Measurements from ENCODE around the gene MSANTD1.

DNA sequence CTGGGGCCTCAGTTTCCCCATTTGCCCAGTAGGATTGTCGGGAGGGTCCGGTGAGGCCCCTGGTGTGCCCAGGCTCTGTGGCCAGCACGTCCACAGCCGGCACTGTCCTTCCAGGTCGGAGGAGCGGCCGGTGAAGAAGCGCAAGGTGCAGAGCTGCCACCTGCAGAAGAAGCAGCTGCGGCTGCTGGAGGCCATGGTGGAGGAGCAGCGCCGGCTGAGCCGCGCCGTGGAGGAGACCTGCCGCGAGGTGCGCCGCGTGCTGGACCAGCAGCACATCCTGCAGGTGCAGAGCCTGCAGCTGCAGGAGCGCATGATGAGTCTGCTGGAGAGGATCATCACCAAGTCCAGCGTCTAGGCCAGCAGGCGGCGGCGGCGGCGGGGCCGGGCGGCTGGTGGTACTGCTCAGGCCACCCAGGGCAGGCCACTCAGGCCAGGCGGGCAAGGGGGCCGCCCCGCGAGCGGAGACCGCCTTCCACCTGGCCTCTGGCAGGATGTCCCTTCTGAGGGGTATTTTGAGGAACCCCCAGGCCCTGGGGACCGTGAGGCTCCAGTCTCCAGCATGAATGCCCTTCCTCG lies 6.7 kb downstream of the MSANTD1 start:
- TF ChIP-seq POLR2A (IDR thresholded peaks at IDR 0.05): no peak
- TF ChIP-seq, protein P1, sequence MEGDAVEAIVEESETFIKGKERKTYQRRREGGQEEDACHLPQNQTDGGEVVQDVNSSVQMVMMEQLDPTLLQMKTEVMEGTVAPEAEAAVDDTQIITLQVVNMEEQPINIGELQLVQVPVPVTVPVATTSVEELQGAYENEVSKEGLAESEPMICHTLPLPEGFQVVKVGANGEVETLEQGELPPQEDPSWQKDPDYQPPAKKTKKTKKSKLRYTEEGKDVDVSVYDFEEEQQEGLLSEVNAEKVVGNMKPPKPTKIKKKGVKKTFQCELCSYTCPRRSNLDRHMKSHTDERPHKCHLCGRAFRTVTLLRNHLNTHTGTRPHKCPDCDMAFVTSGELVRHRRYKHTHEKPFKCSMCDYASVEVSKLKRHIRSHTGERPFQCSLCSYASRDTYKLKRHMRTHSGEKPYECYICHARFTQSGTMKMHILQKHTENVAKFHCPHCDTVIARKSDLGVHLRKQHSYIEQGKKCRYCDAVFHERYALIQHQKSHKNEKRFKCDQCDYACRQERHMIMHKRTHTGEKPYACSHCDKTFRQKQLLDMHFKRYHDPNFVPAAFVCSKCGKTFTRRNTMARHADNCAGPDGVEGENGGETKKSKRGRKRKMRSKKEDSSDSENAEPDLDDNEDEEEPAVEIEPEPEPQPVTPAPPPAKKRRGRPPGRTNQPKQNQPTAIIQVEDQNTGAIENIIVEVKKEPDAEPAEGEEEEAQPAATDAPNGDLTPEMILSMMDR (IDR thresholded peaks at IDR 0.05): no peak

All from thyroid gland (tissue), 4 donors.